Measurements from ENCODE around the gene UNC5C. TPM values are rescaled to one million over a fixed set of nuclear protein-coding genes. Genes with fewer than 3 reads are reported as not detected.

Gene UNC5C
- total RNA-seq, 4 donors from 2014 or later, result 1.7 to 2.4 (median 2.0) TPM

- Histone ChIP-seq H3K4me3 (no peak overlapping the region), H3K4me1 (no peaks in the 10 kb centered on the region), H3K27ac (replicated peaks in 1 of 4) (no peak overlapping the region), H3K9me3 (peaks cover 0 to 18% (median 6%) of the 10 kb centered on the region in 4 donors), H3K27me3 (no peaks in the 10 kb centered on the region), H3K36me3 (no peaks in the 10 kb centered on the region)
- 100% methylated on average over 1 of the region's 1 CpG for WGBS
- DNase-seq (ENCODE audit: extremely low spot score), result no peak
- intact Hi-C loops (cut with DNase I), result no loop called here
- TF ChIP-seq EP300 (IDR thresholded peaks at IDR 0.05), result no peak
- no peak for TF ChIP-seq POLR2A (IDR thresholded peaks at IDR 0.05; ENCODE audit: low read depth)
- no peak for TF ChIP-seq POLR2AphosphoS5 (IDR thresholded peaks at IDR 0.05)
- no peak for TF ChIP-seq CTCF (IDR thresholded peaks at IDR 0.05)
These were observed 200.4 kb downstream of the UNC5C start for GRCh38 chr4:95348418-95348817.

GRCh38 chr4:95343235-95343634, 205.5 kb downstream of the UNC5C start:
- Histone ChIP-seq H3K9me3 (peaks cover 0 to 18% (median 6%) of the 10 kb centered on the region in 4 donors), H3K27ac (replicated peaks in 1 of 4) (no peak overlapping the region), H3K4me3 (no peak overlapping the region), H3K36me3 (no peaks in the 10 kb centered on the region), H3K27me3 (no peaks in the 10 kb centered on the region), H3K4me1 (no peaks in the 10 kb centered on the region)
- no peak for TF ChIP-seq POLR2A (IDR thresholded peaks at IDR 0.05; ENCODE audit: low read depth)
- no peak for TF ChIP-seq EP300 (IDR thresholded peaks at IDR 0.05)
- TF ChIP-seq POLR2AphosphoS5 (IDR thresholded peaks at IDR 0.05), result no peak
- TF ChIP-seq CTCF (IDR thresholded peaks at IDR 0.05), result no peak
- intact Hi-C loops (cut with DNase I), result no loop called here
- 100% methylated on average over 1 of the region's 1 CpG for WGBS
- no peak for DNase-seq (ENCODE audit: extremely low spot score)

- Histone ChIP-seq H3K4me3 (no peak overlapping the region), H3K4me1 (no peaks in the 10 kb centered on the region), H3K27me3 (no peaks in the 10 kb centered on the region), H3K9me3 (no peaks in the 10 kb centered on the region), H3K36me3 (no peaks in the 10 kb centered on the region), H3K27ac (replicated peaks in 1 of 4) (no peak overlapping the region)
- no peak for DNase-seq (ENCODE audit: extremely low spot score)
- no peak for TF ChIP-seq POLR2AphosphoS5 (IDR thresholded peaks at IDR 0.05)
- intact Hi-C loops (cut with DNase I), result no loop called here
These were observed 208.6 kb downstream of the UNC5C start for GRCh38 chr4:95340191-95340590.

- no peak for TF ChIP-seq POLR2AphosphoS5 (IDR thresholded peaks at IDR 0.05)
- TF ChIP-seq CTCF (IDR thresholded peaks at IDR 0.05), result no peak
- no peak for TF ChIP-seq EP300 (IDR thresholded peaks at IDR 0.05)
- no peak for TF ChIP-seq POLR2A (IDR thresholded peaks at IDR 0.05; ENCODE audit: low read depth)
- intact Hi-C loops (cut with DNase I), result no loop called here
- H3K9me3 ChIP-seq, result peaks cover 0 to 3% (median 0%) of the 10 kb centered on the region in 4 donors
- WGBS, result 100% methylated on average over 1 of the region's 1 CpG
- no peak for DNase-seq (ENCODE audit: extremely low spot score)
- H3K4me1 ChIP-seq, result peaks cover 0 to 4% (median 0%) of the 10 kb centered on the region in 4 donors
- no peaks in the 10 kb centered on the region for H3K27me3 ChIP-seq
- H3K27ac ChIP-seq (replicated peaks in 1 of 4), result no peak overlapping the region
- H3K4me3 ChIP-seq, result no peak overlapping the region
- no peaks in the 10 kb centered on the region for H3K36me3 ChIP-seq
These were observed 223.1 kb downstream of the UNC5C start for GRCh38 chr4:95325665-95326064.

- WGBS, result 80% methylated on average over 3 of the region's 3 CpGs
- intact Hi-C loops (cut with DNase I), result no loop called here
- no peak for TF ChIP-seq POLR2A (IDR thresholded peaks at IDR 0.05; ENCODE audit: low read depth)
- TF ChIP-seq CTCF (IDR thresholded peaks at IDR 0.05), result no peak
- no peak for TF ChIP-seq EP300 (IDR thresholded peaks at IDR 0.05)
- no peak for TF ChIP-seq POLR2AphosphoS5 (IDR thresholded peaks at IDR 0.05)
These were observed 229.6 kb downstream of the UNC5C start for GRCh38 chr4:95319169-95319568.

More at GRCh38 chr4:95319169-95319568, 229.6 kb downstream of the UNC5C start:
- no peaks in the 10 kb centered on the region for H3K36me3 ChIP-seq
- peaks cover 0 to 4% (median 0%) of the 10 kb centered on the region in 4 donors for H3K4me1 ChIP-seq
- no peak for DNase-seq (ENCODE audit: extremely low spot score)
- H3K4me3 ChIP-seq, result no peak overlapping the region
- no peaks in the 10 kb centered on the region for H3K9me3 ChIP-seq
- no peak overlapping the region for H3K27ac ChIP-seq (replicated peaks in 1 of 4)
- no peaks in the 10 kb centered on the region for H3K27me3 ChIP-seq
